ENCODE measurements around the gene RASD1. TPM values are rescaled to one million over a fixed set of nuclear protein-coding genes. Genes with fewer than 3 reads are reported as not detected.

The RASD1 gene
- total RNA-seq, 4 donors from 2014 or later = 23.5 to 83.8 (median 61.3) TPM

DNA sequence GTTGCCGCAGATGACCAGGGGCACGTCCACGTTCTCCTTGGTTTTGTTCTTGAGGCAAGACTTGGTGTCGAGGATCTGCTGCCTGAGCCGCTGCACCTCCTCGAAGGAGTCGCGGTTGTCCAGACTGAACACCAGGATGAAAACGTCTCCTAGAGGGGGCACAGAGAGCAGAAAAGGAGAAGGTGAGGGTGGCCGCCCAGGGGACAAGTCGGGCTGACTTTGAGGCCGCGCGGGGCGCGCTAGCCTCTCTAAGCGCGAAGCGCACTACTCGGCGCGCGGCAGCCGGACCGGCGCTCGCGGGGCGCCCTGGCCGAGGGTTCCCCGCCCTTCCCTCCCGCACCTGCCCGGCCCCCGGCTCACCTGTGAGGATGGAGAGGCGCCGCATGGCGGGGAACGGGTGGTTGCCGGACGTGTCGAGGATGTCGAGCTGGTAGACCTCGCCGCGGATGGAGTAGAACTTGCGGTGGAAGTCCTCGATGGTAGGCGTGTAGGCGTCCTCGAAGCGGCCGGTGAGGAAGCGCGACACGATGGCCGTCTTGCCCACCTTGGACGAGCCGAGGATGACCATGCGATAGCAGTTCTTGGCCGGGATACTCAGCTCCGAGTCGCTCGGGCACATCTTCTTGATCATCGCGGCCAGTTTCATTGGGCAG is 533 bp downstream of the RASD1 start:
- intact Hi-C loops (cut with DNase I; ENCODE audit: low total_unique reads) = loop anchor here (5.0 kb wide), 1 partner anchor 77 kb away; no protein-coding TSS in a partner anchor
- in situ Hi-C loops (cut with MboI; ENCODE audit: low pct_ligation_motif_present in 1 of 4, low pct_unique_long_range_greater_than_20kb in 1 of 4, low sequenced_read_pairs in 3 of 4) = no loop called here

DNA sequence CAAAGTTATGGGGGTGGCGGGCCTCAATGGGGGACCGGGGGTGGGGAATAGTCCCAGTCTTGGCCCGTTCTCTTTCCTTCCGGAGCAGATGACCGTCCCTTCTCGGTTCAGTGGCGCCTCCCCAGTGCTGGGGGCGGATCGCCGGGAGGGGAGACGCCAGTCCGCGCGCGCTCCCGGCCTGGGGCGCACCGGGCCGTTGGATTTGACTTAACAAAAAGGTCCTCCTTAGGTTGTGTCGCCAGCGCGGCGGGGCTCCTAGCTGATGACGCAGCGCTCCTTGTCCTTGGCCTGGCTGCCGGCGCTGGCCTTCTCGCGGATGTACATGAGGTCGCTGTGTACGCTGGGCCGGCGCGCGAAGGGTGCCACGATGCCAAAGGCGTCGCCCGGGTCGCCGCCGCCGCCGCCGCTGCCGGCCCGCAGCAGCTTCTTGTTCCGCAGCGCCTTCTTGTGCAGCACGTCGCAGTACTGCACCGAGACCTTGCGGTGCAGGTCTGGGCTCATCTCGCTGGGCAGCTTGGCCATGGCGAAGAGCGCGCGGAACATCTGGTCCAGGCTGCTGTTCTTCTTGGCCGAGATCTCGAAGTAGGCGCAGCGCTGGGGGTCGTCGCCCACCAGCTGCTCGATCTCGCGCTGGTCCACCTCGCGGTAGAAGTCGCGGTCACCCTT is 1.2 kb downstream of the RASD1 start:
- intact Hi-C loops (cut with DNase I; ENCODE audit: low total_unique reads) (loop anchor here (5.0 kb wide), 1 partner anchor 77 kb away; no protein-coding TSS in a partner anchor), in situ Hi-C loops (cut with MboI; ENCODE audit: low pct_ligation_motif_present in 1 of 4, low pct_unique_long_range_greater_than_20kb in 1 of 4, low sequenced_read_pairs in 3 of 4) (no loop called here)
- H3K4me1 ChIP-seq = peaks cover 9 to 42% (median 28%) of the 10 kb centered on the region in 4 donors
- TF ChIP-seq, protein P1, sequence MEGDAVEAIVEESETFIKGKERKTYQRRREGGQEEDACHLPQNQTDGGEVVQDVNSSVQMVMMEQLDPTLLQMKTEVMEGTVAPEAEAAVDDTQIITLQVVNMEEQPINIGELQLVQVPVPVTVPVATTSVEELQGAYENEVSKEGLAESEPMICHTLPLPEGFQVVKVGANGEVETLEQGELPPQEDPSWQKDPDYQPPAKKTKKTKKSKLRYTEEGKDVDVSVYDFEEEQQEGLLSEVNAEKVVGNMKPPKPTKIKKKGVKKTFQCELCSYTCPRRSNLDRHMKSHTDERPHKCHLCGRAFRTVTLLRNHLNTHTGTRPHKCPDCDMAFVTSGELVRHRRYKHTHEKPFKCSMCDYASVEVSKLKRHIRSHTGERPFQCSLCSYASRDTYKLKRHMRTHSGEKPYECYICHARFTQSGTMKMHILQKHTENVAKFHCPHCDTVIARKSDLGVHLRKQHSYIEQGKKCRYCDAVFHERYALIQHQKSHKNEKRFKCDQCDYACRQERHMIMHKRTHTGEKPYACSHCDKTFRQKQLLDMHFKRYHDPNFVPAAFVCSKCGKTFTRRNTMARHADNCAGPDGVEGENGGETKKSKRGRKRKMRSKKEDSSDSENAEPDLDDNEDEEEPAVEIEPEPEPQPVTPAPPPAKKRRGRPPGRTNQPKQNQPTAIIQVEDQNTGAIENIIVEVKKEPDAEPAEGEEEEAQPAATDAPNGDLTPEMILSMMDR (IDR thresholded peaks at IDR 0.05) = peak in 1 of 5 experiments; percentile 9
- TF ChIP-seq POLR2AphosphoS5 (IDR thresholded peaks at IDR 0.05) (peak in 2 of 3 donors; percentile 31 to 48), POLR2A (IDR thresholded peaks at IDR 0.05) (no peak), EP300 (IDR thresholded peaks at IDR 0.05; ENCODE audit: low read depth) (no peak)
- H3K27ac ChIP-seq = peak overlapping the region; percentile 84 to 87 (median 87)
- WGBS, 2 donors (ENCODE audit: low coverage in 1 of 2) = 8% methylated on average over 44 of the region's 71 CpGs; no CpG with 5 or more reads in 1 of the 2 donors
- peaks cover 0 to 9% (median 3%) of the 10 kb centered on the region in 4 donors for H3K36me3 ChIP-seq
- peaks cover 7% of the 10 kb centered on the region for H3K27me3 ChIP-seq
- DNase-seq = peak; percentile 50
- peak overlapping the region; percentile 20 to 67 (median 55) for H3K4me3 ChIP-seq
- H3K9me3 ChIP-seq = no peaks in the 10 kb centered on the region

More for the DNA sequence above, 533 bp downstream of the RASD1 start:
- Histone ChIP-seq H3K36me3 (peaks cover 0 to 9% (median 3%) of the 10 kb centered on the region in 4 donors), H3K27me3 (peaks cover 7% of the 10 kb centered on the region), H3K9me3 (no peaks in the 10 kb centered on the region), H3K27ac (peak overlapping the region; percentile 84 to 87 (median 87)), H3K4me1 (peaks cover 9 to 42% (median 28%) of the 10 kb centered on the region in 4 donors), H3K4me3 (peak overlapping the region; percentile 20 to 67 (median 55))
- WGBS, 2 donors (ENCODE audit: low coverage in 1 of 2) = 1% methylated on average over 39 of the region's 65 CpGs; no CpG with 5 or more reads in 1 of the 2 donors
- TF ChIP-seq EP300 (IDR thresholded peaks at IDR 0.05; ENCODE audit: low read depth) = no peak
- TF ChIP-seq, protein P1 (IDR thresholded peaks at IDR 0.05) = no peak
- no peak for TF ChIP-seq POLR2A (IDR thresholded peaks at IDR 0.05)
- TF ChIP-seq POLR2AphosphoS5 (IDR thresholded peaks at IDR 0.05) = no peak
- peak; percentile 33 for DNase-seq

DNA sequence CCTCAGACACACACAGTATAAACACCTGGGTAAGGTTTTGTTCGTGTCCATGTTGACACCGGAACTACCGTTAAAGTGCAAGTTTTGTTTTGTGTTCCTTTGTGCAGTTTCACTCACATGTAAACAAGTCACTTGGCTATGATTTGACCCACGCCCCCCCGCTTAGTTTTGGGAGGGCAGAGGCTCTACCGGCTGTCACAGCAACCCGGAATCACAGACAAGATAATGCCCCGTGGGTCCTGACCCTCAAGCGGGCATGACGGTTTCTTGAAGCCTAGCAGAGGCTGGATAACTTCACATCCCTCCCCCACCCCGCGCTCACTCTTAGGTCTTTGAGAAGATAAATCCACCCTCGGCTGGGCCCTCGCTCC is 1.7 kb downstream of the RASD1 start:
- H3K4me1 ChIP-seq = peaks cover 9 to 42% (median 28%) of the 10 kb centered on the region in 4 donors
- 20 to 36% methylated on average over 5 to 14 of the region's 14 CpGs for WGBS, 2 donors (ENCODE audit: low coverage in 1 of 2)
- peaks cover 7% of the 10 kb centered on the region for H3K27me3 ChIP-seq
- in situ Hi-C loops (cut with MboI; ENCODE audit: low pct_ligation_motif_present in 1 of 4, low pct_unique_long_range_greater_than_20kb in 1 of 4, low sequenced_read_pairs in 3 of 4) (no loop called here), intact Hi-C loops (cut with DNase I; ENCODE audit: low total_unique reads) (no loop called here)
- H3K9me3 ChIP-seq = no peaks in the 10 kb centered on the region
- H3K27ac ChIP-seq = peak overlapping the region; percentile 84 to 87 (median 87)
- TF ChIP-seq POLR2AphosphoS5 (IDR thresholded peaks at IDR 0.05) (peak in 1 of 3 donors; percentile 19), EP300 (IDR thresholded peaks at IDR 0.05; ENCODE audit: low read depth) (no peak), POLR2A (IDR thresholded peaks at IDR 0.05) (no peak)
- TF ChIP-seq, protein P1 (IDR thresholded peaks at IDR 0.05) = no peak
- peaks cover 0 to 9% (median 3%) of the 10 kb centered on the region in 4 donors for H3K36me3 ChIP-seq
- DNase-seq = peak; percentile 30
- H3K4me3 ChIP-seq = peak overlapping the region; percentile 20 to 67 (median 55)

DNA sequence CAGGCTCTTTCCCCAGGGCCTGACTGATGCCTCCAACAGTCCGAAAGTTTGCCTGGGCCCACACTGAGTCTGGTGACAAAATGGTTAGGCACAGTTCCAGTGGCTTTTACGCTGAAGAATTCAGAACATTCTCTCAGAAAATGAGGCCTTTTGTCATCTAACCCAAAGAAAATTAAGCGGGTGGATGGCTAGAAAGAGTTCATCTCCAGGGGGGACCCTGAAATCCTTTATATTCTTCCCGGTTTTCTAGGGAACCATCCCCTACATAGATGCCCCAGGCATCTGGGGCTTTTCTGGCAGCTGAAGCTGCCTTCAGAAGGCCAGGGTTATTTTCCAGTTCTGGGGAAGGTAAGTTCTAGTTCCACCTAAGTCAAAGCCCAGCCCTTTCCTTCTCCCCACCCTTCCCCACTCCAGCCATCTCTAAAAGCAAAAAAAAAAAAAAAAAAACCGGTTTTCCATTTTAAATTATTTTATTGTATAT is 2.2 kb downstream of the RASD1 start:
- in situ Hi-C loops (cut with MboI; ENCODE audit: low pct_ligation_motif_present in 1 of 4, low pct_unique_long_range_greater_than_20kb in 1 of 4, low sequenced_read_pairs in 3 of 4) (no loop called here), intact Hi-C loops (cut with DNase I; ENCODE audit: low total_unique reads) (no loop called here)
- H3K4me3 ChIP-seq = peak overlapping the region in 1 of 4 donors; percentile 11
- peak overlapping the region; percentile 34 to 87 (median 66) for H3K27ac ChIP-seq
- DNase-seq = no peak
- peaks cover 0 to 9% (median 3%) of the 10 kb centered on the region in 4 donors for H3K36me3 ChIP-seq
- H3K9me3 ChIP-seq = no peaks in the 10 kb centered on the region
- TF ChIP-seq POLR2A (IDR thresholded peaks at IDR 0.05) = no peak
- TF ChIP-seq POLR2AphosphoS5 (IDR thresholded peaks at IDR 0.05) = no peak
- TF ChIP-seq, protein P1 (IDR thresholded peaks at IDR 0.05) = no peak
- TF ChIP-seq EP300 (IDR thresholded peaks at IDR 0.05; ENCODE audit: low read depth) = no peak
- peaks cover 7% of the 10 kb centered on the region for H3K27me3 ChIP-seq
- H3K4me1 ChIP-seq = peaks cover 9 to 42% (median 28%) of the 10 kb centered on the region in 4 donors
- WGBS, 2 donors (ENCODE audit: low coverage in 1 of 2) = 52 to 64% methylated on average over 3 to 5 of the region's 5 CpGs

All from transverse colon (tissue), 4 donors.